ENCODE results near the gene ZNF883.

- TF ChIP-seq, protein P1, sequence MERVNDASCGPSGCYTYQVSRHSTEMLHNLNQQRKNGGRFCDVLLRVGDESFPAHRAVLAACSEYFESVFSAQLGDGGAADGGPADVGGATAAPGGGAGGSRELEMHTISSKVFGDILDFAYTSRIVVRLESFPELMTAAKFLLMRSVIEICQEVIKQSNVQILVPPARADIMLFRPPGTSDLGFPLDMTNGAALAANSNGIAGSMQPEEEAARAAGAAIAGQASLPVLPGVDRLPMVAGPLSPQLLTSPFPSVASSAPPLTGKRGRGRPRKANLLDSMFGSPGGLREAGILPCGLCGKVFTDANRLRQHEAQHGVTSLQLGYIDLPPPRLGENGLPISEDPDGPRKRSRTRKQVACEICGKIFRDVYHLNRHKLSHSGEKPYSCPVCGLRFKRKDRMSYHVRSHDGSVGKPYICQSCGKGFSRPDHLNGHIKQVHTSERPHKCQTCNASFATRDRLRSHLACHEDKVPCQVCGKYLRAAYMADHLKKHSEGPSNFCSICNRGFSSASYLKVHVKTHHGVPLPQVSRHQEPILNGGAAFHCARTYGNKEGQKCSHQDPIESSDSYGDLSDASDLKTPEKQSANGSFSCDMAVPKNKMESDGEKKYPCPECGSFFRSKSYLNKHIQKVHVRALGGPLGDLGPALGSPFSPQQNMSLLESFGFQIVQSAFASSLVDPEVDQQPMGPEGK (CRISPR knock-in tag; IDR thresholded peaks at IDR 0.05; ENCODE audit: borderline replicate concordance): no peak
- no peak for TF ChIP-seq ZNF70 (CRISPR knock-in tag; IDR thresholded peaks at IDR 0.05)
- TF ChIP-seq ZFP3 (CRISPR knock-in tag; IDR thresholded peaks at IDR 0.05): no peak
- TF ChIP-seq ZNF565 (CRISPR knock-in tag; conservative IDR thresholded peaks at IDR 0.05; ENCODE audit: low read depth): no peak
- TF ChIP-seq GLIS3 (CRISPR knock-in tag; IDR thresholded peaks at IDR 0.05): no peak
- TF ChIP-seq, protein P2, sequence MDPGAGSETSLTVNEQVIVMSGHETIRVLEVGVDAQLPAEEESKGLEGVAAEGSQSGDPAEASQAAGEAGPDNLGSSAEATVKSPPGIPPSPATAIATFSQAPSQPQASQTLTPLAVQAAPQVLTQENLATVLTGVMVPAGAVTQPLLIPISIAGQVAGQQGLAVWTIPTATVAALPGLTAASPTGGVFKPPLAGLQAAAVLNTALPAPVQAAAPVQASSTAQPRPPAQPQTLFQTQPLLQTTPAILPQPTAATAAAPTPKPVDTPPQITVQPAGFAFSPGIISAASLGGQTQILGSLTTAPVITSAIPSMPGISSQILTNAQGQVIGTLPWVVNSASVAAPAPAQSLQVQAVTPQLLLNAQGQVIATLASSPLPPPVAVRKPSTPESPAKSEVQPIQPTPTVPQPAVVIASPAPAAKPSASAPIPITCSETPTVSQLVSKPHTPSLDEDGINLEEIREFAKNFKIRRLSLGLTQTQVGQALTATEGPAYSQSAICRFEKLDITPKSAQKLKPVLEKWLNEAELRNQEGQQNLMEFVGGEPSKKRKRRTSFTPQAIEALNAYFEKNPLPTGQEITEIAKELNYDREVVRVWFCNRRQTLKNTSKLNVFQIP (CRISPR knock-in tag; IDR thresholded peaks at IDR 0.05; ENCODE audit: borderline replicate concordance, low read depth): no peak
- no peak for TF ChIP-seq TSHZ2 (CRISPR knock-in tag; IDR thresholded peaks at IDR 0.05)
Measured at GRCh38 chr9:112971415-112971814, 40.6 kb downstream of the ZNF883 start.

Data from SK-N-SH treated with all-trans-retinoic acid at 6 μM for 48 hours (cell line).